Measurements from ENCODE around the gene ARSG. TPM values are rescaled to one million over a fixed set of nuclear protein-coding genes. Genes with fewer than 3 reads are reported as not detected.

Gene ARSG
- total RNA-seq, 6 experiments from 2014 or later: 4.0 to 7.0 (median 5.0) TPM

DNA sequence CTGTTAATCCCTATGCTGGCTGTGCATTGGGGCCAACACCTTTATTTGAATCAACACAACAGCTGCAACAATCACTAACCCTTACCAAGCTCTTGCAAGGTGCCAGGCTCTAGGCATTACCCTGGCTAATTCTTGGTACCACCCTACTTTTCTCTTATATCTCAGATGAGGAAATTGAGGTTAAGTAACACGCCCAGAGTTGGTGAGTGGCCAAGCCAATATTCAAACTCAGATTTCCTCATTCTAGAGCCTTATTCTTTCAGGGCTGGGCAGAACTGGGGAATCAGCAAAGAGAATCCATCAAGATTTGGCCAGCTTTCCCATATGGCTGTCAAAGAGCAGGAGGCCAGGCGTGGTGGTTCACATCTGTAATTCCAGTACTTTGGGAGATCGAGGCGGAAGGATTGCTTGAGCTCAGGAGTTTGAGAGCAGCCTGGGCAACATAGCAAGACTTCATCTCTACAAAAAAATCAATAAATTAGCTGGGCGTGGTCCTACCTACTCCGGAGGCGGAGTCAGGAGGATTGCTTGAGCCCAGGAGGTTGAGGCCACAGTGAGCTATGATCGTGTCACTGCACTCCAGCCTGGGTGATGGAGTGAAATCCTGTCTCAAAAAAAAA is 23.7 kb downstream of the ARSG start:
- Mint-ChIP-seq H3K36me3 (ENCODE audit: low read depth) (peaks cover 16% of the 10 kb centered on the region), H3K27me3 (ENCODE audit: insufficient read depth) (peaks cover 6% of the 10 kb centered on the region), H3K27ac (no peak overlapping the region), H3K4me1 (ENCODE audit: low read depth) (peaks cover 31% of the 10 kb centered on the region), H3K4me3 (no peak overlapping the region), H3K9me3 (no peaks in the 10 kb centered on the region; the same call in 1 of the 2 replicates)
- TF ChIP-seq, protein P1, sequence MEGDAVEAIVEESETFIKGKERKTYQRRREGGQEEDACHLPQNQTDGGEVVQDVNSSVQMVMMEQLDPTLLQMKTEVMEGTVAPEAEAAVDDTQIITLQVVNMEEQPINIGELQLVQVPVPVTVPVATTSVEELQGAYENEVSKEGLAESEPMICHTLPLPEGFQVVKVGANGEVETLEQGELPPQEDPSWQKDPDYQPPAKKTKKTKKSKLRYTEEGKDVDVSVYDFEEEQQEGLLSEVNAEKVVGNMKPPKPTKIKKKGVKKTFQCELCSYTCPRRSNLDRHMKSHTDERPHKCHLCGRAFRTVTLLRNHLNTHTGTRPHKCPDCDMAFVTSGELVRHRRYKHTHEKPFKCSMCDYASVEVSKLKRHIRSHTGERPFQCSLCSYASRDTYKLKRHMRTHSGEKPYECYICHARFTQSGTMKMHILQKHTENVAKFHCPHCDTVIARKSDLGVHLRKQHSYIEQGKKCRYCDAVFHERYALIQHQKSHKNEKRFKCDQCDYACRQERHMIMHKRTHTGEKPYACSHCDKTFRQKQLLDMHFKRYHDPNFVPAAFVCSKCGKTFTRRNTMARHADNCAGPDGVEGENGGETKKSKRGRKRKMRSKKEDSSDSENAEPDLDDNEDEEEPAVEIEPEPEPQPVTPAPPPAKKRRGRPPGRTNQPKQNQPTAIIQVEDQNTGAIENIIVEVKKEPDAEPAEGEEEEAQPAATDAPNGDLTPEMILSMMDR (IDR thresholded peaks at IDR 0.05): no peak
- no peak for DNase-seq

DNA sequence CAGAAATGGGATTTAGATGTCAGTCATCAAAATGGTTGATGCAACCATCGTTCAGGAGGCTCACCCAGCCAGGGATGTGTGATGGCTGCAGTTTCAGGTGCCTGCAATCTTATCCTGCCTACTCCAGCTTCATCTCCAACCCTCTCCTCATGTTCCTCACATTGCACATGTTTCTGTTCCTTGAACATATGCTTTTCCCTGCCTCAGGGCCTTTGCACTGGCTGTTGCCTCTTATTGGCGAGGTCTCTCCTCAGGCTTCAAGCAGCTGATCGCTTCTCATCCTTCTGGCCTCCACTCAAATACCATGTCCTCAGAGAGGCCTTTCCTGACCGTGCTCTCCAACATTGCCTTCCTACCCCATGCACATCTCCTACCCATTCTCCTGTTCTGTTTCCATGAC is 24.6 kb downstream of the ARSG start:
- H3K9me3 Mint-ChIP-seq: no peaks in the 10 kb centered on the region; the same call in 1 of the 2 replicates
- DNase-seq: no peak
- peaks cover 9% of the 10 kb centered on the region for H3K27me3 Mint-ChIP-seq (ENCODE audit: insufficient read depth)
- no peak overlapping the region for H3K27ac Mint-ChIP-seq
- TF ChIP-seq, protein P1 (IDR thresholded peaks at IDR 0.05): no peak
- peaks cover 31% of the 10 kb centered on the region for H3K4me1 Mint-ChIP-seq (ENCODE audit: low read depth)
- no peak overlapping the region for H3K4me3 Mint-ChIP-seq
- peaks cover 10% of the 10 kb centered on the region; the same call in 1 of the 2 replicates for H3K36me3 Mint-ChIP-seq (ENCODE audit: low read depth)

DNA sequence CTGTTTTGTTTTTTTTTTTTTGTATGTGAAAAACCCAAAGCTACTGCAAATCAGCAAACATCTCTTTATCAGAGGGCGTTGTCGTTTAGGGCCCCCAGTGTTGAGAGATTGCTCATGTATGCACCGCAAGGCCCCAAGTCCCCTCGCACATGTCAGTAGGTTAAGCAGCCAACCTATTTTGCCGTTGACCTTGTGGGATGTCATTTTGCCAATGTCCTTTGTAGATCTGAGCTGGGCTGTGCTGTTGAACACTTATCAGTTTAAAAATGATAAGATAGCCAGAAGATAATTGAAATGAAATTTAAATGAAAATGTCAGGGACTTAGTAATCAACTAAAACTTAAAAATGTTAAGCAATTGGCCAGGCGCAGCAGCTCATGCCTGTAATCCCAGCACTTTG is 26.2 kb downstream of the ARSG start:
- no peak for DNase-seq
- no peaks in the 10 kb centered on the region; the same call in 1 of the 2 replicates for H3K9me3 Mint-ChIP-seq
- H3K27me3 Mint-ChIP-seq (ENCODE audit: insufficient read depth): peaks cover 10% of the 10 kb centered on the region
- no peak overlapping the region for H3K4me3 Mint-ChIP-seq
- no peak overlapping the region for H3K27ac Mint-ChIP-seq
- peaks cover 6% of the 10 kb centered on the region; the same call in 1 of the 2 replicates for H3K36me3 Mint-ChIP-seq (ENCODE audit: low read depth)
- H3K4me1 Mint-ChIP-seq (ENCODE audit: low read depth): peaks cover 20% of the 10 kb centered on the region
- TF ChIP-seq, protein P1 (IDR thresholded peaks at IDR 0.05): no peak

DNA sequence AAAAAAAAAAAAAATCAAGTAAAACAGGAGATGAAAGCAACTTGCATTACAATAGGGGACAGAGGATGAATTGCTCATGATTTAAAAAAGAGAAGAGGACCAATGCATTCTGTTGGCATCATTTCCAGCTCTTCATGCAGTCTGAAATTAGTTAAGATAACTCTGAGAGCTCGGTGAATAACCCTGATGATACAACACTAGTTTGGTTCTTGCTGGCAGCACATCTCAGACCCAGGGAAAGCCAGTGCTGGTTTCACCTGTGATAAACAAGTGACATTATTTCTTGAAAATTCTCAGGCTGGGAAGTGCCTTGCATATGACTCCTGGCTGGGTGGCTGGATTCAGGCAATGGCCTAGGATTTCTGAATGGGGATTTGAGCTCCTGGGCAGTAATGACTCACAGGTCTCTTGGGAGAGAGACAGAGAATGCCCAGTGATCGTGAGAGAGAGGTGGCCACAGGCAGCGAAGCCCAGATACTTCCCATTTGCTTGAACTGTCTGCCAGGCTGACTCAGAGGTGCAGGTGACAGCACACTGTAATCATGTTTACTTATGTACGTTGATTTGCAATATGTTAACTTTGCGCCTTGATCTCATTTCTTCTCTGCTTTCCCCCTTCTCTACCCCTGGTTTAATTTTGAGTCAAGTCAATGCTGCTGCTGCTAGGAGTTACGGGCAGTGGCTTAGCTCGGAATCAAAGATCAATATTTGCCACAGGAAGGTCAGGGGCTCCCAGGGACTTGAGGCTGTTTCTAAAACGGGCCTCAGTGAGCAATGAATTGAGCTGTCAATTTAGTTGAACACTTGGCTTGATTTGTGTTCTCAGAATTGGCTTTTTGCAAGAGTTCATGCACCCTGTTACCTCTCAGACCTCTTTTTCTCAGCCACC is 27.1 kb downstream of the ARSG start:
- H3K4me1 Mint-ChIP-seq (ENCODE audit: low read depth): peaks cover 11% of the 10 kb centered on the region
- H3K4me3 Mint-ChIP-seq: no peak overlapping the region
- no peaks in the 10 kb centered on the region; the same call in 1 of the 2 replicates for H3K9me3 Mint-ChIP-seq
- peak; percentile 19 for DNase-seq
- no peak overlapping the region for H3K27ac Mint-ChIP-seq
- H3K27me3 Mint-ChIP-seq (ENCODE audit: insufficient read depth): peaks cover 10% of the 10 kb centered on the region
- TF ChIP-seq, protein P1 (IDR thresholded peaks at IDR 0.05): no peak
- peaks cover 6% of the 10 kb centered on the region; the same call in 1 of the 2 replicates for H3K36me3 Mint-ChIP-seq (ENCODE audit: low read depth)

DNA sequence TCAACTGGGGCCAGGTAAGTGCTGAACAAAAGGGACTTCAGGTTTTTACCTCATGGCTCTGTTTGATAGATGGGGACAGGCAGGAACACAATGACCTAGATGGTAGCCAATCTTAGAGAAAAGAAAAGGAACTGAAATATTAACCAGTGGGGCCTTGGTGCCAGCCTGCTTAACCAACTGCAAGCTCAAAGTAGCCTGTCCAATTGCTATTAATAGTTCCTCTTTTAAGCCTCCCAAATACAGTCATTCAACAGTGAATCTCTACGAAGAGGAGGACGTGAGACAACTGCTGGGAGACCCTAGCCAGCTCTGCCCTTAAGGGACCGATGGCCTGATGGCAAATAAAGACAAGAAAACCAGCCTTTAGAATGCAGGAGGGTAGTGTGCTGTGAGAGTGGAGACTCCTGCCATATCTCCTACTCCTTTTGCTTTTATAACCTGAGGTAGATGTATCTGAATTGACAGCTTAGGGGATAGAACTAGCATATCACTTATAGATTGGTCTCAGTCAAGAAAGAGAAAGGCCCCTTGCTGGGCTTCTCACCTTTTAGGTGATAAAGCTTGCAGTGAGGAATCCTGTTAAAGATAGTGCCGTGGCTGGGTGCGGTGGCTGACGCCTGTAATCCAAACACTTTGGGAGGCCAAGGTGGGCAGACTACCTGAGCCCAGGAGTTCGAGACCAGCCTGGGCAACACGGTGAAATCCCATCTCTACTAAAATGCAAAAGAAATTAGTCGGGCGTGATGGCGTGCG is 28.3 kb downstream of the ARSG start:
- Mint-ChIP-seq H3K4me3 (no peak overlapping the region), H3K27me3 (ENCODE audit: insufficient read depth) (peaks cover 12% of the 10 kb centered on the region), H3K36me3 (ENCODE audit: low read depth) (peaks cover 6% of the 10 kb centered on the region; the same call in 1 of the 2 replicates), H3K4me1 (ENCODE audit: low read depth) (peaks cover 10% of the 10 kb centered on the region), H3K27ac (no peak overlapping the region), H3K9me3 (no peaks in the 10 kb centered on the region; the same call in 1 of the 2 replicates)
- DNase-seq: no peak
- TF ChIP-seq, protein P1 (IDR thresholded peaks at IDR 0.05): no peak

All from HFFc6 (cell line).